Neural progenitor cell (in vitro differentiated cells): Measurements from ENCODE around the gene PHF20.

ENCODE experiments used
- CTCF ChIP-seq: fragments of 200-600 bp; sonication (generic); IDR thresholded peaks from 2 replicates; pipeline ENCODE4 v1.5.1; 2017; ENCODE audit warnings: antibody characterized with exemption, mild to moderate bottlenecking
- EZH2 ChIP-seq: fragments of 200-600 bp; sonication (generic); IDR thresholded peaks from 2 replicates; pipeline ENCODE4 v1.6.1; 2017; ENCODE audit warnings: antibody characterized with exemption, mild to moderate bottlenecking, moderate library complexity
- EZH2phosphoT487 ChIP-seq: fragments of 200-600 bp; sonication (generic); IDR thresholded peaks from 2 replicates; pipeline ENCODE4 v1.6.1; 2017; ENCODE audit warnings: antibody characterized with exemption

DNA sequence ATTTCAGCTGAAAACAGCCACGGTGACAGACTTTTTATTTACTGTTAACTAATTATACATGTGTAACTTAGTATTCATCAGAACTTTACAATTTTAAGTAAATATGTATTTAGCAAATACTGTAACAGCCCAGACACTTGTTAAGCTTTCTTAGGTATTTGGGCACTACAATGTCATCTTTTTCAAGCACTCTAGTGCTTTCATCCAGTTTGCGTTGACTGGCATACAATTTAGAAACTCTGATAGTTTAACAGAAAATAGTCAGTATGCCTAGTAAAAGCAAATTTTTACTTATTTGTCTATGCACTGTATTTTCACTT, 40.4 kb upstream of the PHF20 start:
- TF ChIP-seq CTCF (no peak), EZH2 (no peak), EZH2phosphoT487 (no peak)
